T47D (cell line): ENCODE results near the gene RPUSD3.
"Not testable (repeated sequence)": the region's sequence is repeated elsewhere in the genome, so short reads cannot be mapped to it uniquely, and the experiment has no call there.

Experiments used
- DNase-seq, 2 experiments: peaks; one replicate each; pipeline versions ENCODE4 v3.0.0 to v3.0.0-alpha.2; 2011 to 2012; ENCODE audit warnings: low read depth in 1 of 2, low spot score in 1 of 2
- JUND ChIP-seq: IDR thresholded peaks from 2 replicates; pipeline ENCODE4 v1.6.1; 2012; ENCODE audit warnings: low read depth
- in situ Hi-C: cut with HindIII; loops from 2 replicates; pipeline ENCODE4 v1.10.0; 2016; ENCODE audit warnings: low sequenced_read_pairs, low pct_unique_long_range_greater_than_20kb

Gene RPUSD3

DNA sequence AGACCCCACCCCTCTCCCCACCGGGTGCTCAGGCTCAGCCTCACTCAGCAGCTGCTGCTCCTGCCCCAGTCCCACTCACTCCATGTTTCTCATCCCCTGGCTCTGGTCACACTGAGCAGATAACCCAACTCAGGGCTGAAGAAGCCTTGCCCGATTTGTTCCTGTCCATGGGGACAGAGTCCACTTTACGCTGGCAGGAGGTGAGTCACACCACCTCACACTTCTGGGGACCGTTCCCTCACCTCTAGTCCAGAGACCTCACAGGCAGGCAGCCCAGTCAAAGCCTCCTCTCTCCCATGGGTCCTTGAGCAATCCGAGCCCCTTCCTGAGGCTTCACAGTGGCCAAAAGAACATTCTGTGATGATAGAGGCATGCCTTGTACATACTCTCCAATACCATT is 34.9 kb upstream of the RPUSD3 start:
- no peak for DNase-seq
- in situ Hi-C loops: no loop called here
- no peak for TF ChIP-seq JUND

DNA sequence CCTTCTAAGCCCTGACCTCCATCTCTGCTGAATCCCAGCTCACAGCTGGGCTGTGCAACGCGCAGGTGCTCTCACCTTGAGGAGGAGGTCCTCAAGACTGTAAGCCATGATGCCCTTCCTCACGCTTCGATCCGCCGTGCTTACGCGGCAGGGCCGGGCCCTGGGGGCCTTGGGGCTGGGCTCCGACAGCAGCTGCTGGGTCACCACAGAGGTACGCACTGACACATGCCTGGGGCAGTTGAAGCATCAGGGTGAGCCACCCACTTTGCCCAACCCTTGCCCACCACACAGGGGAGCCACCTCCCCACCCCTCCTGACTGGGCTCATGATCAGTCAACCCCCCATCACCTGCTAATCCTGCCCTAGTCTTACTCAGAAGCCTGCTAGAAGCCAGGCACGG is 33.2 kb upstream of the RPUSD3 start:
- TF ChIP-seq JUND: no peak
- DNase-seq: no peak
- in situ Hi-C loops: no loop called here

DNA sequence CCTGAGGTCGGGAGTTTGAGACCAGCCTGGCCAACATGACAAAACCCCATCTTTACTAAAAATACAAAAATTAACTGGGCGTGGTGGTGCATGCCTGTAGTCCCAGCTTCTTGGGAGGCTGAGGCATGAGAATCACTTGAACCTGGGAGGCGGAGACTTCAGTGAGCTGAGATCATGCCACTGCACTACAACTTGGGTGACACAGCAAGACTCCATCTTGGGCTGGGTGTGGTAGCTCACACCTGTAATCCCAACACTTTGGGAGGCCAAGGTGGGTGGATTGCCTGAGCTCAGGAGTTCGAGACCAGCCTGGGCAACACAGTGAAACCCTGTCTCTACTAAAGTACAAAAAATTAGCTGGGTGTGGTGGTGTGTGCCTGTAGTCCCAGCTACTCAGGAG is 32.4 kb upstream of the RPUSD3 start:
- DNase-seq, in situ Hi-C loops: not testable (repeated sequence)

DNA sequence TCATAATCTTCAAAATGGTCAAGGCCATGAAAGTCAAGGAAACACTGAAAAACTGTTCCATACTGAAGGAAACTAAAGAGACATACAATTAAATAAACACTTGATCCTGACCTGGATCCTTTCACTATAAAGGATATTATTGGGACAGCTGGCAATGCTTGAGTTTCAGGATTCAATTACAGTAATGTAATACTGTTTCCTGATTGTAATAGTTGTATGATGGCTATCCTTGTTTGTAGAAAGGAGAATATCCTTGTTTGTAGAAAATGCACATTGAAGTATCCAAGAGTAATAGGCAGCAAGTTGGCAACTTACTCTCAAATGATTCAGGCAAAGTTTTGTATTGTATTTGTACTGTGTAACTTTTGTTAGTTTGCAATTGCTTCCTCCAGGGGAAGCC is 31.6 kb upstream of the RPUSD3 start:
- DNase-seq: no peak
- in situ Hi-C loops: no loop called here
- no peak for TF ChIP-seq JUND

DNA sequence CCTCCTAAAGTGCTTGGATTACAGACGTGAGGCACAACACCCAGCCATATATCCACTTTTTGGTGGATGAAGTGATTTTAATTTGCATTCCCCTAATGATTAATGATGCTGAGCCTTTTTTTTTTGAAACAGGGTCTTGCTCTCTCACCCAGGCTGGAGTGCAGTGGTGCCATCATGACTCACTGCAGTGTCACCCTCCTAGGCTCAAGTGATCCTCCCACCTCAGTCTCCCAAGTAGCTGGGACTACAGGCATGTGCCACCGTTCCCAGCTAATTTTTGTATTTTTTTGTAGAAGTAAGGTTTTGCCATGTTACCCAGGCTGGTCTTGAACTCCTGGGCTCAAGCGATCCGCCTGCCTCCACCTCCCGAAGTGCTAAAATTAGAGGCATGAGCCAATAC is 28.3 kb upstream of the RPUSD3 start:
- in situ Hi-C loops, DNase-seq: not testable (repeated sequence)

DNA sequence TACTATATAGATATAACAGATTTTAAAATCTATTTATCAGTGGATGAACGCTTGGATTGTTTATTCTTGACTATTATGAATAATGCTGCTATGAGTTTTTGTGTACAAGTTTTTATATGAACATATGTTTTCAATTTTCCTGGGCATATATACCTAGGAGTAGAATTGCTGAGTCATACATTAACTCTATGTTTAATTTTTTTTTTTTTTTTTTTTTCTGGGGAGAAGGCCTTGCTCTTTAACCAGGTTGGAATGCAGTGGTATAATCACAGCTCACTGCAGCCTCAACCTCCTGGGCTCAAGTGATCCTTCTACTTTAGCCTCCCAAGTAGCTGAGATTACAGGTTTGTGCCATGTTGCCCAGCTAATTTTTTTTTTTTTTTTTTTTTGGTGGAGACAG is 27.2 kb upstream of the RPUSD3 start:
- in situ Hi-C loops: no loop called here
- no peak for TF ChIP-seq JUND
- DNase-seq: no peak

DNA sequence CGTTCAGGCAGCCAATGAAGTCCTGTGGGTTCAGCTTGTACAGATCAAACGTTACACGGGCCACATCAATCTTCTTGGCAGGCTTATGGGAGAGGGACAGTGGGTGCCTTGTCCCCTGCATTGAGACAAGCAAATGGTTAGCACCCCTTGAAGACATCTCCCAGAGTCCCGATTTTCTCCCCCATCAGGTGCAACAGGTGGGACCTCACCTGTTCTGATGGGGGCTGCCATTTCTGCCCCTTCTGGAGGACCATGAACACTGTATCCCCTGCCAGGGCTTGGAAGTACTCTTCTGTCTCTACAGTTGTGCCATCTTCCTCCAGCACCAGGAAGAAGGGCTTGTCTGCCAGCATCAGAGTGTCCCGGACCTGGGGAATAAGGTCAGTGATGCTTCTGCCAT is 26.1 kb upstream of the RPUSD3 start:
- in situ Hi-C loops: no loop called here
- no peak for DNase-seq
- TF ChIP-seq JUND: no peak

DNA sequence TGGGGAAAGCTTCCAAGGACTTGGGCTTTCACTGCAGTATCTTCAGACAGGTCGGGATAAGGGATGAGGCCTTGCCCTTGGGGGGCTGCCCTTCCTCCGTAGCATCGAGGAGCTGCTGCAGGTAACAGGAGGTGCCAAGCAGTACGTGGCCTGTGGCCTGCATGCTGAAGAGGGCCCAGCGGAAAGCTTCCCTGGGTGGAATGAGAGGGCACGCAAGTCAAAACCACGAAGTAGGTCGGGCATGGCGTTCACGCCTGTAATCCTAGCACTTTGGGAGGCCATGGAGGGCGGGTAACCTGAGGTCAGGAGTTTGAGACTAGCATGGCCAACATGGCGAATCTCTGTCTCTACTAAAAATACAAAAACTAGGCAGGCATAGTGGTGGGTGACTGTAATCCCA is 23.3 kb upstream of the RPUSD3 start:
- DNase-seq: no peak
- no peak for TF ChIP-seq JUND
- in situ Hi-C loops: no loop called here

DNA sequence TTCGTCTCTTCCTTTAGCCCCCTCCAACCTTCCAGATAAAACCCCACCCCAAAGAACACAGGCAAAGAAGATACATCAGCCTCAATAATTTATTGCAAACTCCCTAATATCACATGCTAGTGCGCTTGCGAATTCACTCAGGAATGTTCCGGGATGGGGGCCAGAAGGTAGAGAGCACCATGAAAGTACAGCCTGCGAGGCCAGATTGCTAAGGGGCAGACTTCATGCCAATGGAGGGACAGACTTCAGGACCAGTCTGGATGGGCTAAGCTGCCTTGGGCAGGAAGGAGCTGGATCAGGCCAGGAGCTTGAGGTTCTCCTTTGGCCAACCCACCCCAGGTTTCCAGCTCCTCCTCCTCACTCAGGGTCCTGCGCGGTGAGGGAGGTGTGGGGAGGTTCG is 22.8 kb upstream of the RPUSD3 start:
- no peak for TF ChIP-seq JUND
- DNase-seq: no peak
- in situ Hi-C loops: no loop called here

DNA sequence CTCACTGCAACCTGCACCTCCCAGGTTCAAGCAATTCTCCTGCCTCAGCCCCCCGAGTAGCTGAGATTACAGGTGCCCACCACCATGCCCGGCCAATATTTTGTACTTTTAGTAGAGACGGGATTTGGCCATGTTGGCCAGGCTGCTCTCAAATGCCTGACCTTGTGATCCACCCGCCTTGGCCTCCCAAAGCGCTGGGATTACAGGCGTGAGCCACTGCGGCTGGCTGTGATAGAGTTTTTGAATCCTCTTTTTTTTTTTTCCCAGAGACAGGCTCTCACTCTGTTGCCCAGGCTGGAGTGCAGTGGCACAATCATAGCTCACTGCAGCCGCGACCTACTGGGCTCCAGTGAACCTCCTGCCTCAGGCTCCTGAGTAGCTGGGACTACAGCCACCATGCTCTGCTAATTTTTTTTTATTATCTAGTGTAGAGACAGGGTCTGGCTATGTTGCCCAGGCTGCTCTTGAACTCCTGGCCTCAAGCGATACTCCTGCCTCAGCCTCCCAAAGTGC is 21.4 kb upstream of the RPUSD3 start:
- in situ Hi-C loops, DNase-seq: not testable (repeated sequence)

DNA sequence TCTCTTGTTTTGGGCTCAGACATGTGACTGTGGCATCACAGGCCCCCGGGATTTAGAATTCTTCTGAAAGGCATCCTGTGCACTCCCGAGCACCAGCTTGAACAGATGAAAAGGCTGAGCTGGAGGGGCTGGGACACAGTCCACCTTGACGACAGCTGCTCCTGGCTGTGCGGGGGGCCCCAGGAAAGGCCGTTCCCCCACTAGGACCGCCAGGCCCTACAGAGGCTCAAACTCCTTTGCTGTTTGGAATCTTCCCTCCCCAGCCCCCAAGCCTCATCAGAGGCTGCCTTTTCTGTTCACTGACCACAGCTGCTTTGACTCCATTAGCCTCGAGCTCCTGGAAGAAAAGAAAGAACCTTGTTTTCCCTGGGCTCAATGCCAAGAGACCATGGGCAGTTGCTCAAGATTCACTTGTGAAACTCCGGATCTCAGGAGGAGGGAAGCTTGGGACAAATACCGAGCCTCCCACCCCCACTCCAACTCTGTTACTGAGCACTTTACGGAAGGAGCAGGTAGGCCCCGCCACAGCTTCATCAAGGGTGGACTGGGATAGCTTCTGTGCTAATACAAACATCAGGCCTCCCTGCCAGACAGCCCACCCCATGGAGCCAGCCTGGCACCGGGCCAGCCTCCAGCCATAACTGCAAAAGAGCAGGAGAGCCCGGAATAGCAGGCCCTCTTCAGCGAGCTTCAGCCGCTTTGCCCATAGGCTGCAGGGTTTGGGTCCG is 20.6 kb upstream of the RPUSD3 start:
- TF ChIP-seq JUND: no peak
- DNase-seq: peak in 1 of 2 experiments; percentile 37
- in situ Hi-C loops: no loop called here

DNA sequence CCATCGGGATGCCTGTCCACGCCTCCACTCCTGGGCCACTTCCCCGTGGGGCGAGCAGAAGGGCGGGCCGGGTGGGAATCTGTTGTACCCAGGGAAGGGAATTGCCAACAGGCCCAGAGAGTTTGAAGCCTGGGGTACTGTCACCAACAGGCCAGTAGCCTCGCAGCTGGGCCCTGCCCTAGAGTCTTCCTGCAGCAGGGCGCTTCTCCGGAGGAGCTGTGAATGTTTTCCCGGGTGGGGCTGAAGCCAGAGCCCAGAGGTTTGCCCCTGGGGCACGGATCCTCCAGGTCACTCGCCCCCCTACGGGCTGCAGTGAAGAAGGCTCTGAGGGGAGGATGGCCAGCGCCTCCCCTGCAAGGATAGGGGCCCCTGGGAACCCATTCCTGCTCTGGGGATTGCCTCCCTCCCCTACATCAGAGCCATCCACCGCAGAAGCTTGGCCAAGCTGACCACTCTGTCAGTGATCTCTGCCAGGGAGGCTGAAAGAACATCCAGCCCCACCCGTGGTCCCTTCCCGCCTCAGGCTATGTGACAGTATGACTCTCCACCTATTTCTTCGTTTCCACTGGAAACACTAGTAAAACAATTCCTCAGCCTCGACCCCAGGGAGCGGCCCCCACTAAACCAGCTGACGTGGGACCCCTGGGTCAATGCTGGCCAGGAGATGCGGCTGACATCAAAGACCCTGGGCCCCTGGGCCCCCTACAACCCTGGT is 19.4 kb upstream of the RPUSD3 start:
- DNase-seq: no peak

DNA sequence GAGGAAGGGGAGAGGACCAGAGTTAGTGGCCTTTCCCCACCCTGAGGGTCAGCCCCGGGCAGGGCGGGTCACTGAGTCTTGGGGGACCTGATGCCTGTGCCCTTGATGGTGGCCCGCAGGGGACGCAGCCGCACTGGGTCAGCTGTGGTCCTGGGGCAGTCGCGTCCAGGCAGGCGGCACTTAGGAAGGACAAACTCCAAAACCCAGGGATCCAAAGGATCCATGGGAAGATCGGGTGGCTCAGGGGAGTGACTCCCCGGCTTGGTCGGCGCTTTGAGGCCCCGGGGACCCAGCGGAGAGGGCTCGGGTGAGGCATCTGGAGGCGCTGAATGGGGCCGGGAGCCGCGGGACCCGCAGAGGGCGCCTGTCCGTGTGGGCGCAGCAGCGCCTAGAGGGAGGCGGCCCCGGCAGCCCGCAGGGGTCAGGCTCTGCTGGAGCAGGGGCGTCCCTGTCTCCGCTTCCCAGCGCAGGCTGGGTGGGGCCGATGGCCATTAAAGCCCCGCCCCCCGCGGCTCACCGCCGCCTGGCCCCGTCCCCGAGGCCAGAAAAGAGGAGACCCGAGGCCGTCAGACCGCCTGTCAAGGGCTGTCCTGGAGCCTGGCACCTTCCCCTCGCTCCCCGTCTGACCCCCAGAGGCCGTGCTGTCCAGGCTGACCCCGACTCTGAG is 18.7 kb upstream of the RPUSD3 start:
- in situ Hi-C loops: no loop called here
- DNase-seq: no peak
- TF ChIP-seq JUND: no peak

More for the DNA sequence above, 19.4 kb upstream of the RPUSD3 start:
- in situ Hi-C loops: no loop called here
- no peak for TF ChIP-seq JUND
